ENCODE measurements around the gene EFCAB9.

DNA sequence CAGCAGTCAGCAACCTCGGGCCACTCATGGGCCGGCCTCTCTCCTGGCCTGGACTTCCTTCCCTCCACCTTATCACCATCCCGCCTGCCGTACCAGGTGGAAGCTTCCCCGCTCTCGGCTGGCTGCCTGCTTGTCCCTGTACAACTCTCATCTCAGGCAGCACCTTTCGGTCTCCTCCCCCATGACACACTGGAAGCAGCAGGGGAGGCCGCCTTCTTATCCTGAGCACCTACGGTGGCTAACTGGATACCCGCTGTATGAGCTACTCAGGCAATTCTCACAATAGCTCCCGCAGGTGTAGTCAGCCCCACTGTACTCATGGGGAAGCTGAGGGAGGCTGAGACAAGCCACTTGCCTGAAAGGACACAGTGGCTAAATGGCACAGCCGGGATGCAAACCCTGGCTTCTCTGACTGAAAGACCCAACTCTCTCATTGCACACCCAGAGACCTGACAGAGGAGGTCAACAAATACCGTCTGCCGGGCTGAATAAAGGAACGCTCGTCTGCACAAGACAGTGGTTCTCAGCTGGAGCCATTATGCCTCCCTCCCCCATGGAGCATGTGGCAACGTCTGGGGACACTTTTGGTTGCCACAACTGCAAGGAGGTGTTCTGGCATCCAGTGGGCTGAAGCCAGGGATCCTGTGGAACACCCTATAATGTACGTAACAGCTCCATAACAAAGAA is 15.5 kb upstream of the EFCAB9 start:
- no peak for TF ChIP-seq POLR2A (IDR thresholded peaks at IDR 0.05)
- TF ChIP-seq, protein P1, sequence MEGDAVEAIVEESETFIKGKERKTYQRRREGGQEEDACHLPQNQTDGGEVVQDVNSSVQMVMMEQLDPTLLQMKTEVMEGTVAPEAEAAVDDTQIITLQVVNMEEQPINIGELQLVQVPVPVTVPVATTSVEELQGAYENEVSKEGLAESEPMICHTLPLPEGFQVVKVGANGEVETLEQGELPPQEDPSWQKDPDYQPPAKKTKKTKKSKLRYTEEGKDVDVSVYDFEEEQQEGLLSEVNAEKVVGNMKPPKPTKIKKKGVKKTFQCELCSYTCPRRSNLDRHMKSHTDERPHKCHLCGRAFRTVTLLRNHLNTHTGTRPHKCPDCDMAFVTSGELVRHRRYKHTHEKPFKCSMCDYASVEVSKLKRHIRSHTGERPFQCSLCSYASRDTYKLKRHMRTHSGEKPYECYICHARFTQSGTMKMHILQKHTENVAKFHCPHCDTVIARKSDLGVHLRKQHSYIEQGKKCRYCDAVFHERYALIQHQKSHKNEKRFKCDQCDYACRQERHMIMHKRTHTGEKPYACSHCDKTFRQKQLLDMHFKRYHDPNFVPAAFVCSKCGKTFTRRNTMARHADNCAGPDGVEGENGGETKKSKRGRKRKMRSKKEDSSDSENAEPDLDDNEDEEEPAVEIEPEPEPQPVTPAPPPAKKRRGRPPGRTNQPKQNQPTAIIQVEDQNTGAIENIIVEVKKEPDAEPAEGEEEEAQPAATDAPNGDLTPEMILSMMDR (IDR thresholded peaks at IDR 0.05) = no peak

Data from heart left ventricle (tissue), 13 donors.